B cell (primary cell): ENCODE data around the gene TMEM234.

Source experiments
- CTCF ChIP-seq: fragments of 200-600 bp; IDR thresholded peaks from one replicate; pipeline ENCODE4 v1.8.0; 2022; ENCODE audit warnings: antibody characterized with exemption, mild to moderate bottlenecking
- EZH2 ChIP-seq: IDR thresholded peaks from 2 replicates; pipeline ENCODE4 v1.6.1; 2012; ENCODE audit warnings: borderline replicate concordance, low read depth, mild to moderate bottlenecking, moderate library complexity, low read length; ENCODE audit not compliant: insufficient read depth, poor library complexity, severe bottlenecking

- TF ChIP-seq CTCF (no peak), EZH2 (no peak)
These were observed 42.5 kb downstream of the TMEM234 start, which contains the start of gene TXLNA for GRCh38 chr1:32179443-32180185.
